ENCODE data around the gene CTRL.

DNA sequence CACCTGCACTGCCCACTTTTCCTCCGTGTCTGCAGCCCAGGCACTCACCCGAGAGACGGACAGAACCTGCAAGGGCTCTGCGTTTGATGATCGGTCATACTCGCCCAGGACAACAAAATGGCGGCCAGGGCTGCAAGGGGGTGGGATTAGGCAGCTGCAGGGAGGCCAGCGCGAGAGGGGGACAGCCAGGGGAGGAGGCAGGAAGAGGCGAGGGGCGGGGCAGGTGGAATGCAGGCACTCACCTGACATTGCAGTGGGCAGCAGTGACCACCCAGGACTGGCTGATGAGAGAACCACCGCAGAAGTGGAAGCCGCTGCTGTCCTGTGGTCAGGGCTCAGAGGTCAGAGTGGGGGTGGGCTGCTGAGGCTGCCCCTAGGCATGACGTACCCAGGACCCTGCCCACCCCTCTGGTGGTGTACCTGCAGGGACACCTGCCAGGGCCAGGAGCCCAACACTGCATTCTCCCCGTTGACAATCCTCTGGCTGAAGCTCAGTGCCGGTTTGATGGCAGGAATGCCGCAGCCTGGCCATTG, 917 bp downstream of the CTRL start:
- TF ChIP-seq, protein P1, sequence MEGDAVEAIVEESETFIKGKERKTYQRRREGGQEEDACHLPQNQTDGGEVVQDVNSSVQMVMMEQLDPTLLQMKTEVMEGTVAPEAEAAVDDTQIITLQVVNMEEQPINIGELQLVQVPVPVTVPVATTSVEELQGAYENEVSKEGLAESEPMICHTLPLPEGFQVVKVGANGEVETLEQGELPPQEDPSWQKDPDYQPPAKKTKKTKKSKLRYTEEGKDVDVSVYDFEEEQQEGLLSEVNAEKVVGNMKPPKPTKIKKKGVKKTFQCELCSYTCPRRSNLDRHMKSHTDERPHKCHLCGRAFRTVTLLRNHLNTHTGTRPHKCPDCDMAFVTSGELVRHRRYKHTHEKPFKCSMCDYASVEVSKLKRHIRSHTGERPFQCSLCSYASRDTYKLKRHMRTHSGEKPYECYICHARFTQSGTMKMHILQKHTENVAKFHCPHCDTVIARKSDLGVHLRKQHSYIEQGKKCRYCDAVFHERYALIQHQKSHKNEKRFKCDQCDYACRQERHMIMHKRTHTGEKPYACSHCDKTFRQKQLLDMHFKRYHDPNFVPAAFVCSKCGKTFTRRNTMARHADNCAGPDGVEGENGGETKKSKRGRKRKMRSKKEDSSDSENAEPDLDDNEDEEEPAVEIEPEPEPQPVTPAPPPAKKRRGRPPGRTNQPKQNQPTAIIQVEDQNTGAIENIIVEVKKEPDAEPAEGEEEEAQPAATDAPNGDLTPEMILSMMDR (IDR thresholded peaks at IDR 0.05) = no peak
- TF ChIP-seq SIN3A (IDR thresholded peaks at IDR 0.05; ENCODE audit: borderline replicate concordance, insufficient read depth, low read depth, low read length) (no peak), POLR2AphosphoS5 (IDR thresholded peaks at IDR 0.05; ENCODE audit: low read depth, low read length) (no peak)
- TF ChIP-seq, protein P2, sequence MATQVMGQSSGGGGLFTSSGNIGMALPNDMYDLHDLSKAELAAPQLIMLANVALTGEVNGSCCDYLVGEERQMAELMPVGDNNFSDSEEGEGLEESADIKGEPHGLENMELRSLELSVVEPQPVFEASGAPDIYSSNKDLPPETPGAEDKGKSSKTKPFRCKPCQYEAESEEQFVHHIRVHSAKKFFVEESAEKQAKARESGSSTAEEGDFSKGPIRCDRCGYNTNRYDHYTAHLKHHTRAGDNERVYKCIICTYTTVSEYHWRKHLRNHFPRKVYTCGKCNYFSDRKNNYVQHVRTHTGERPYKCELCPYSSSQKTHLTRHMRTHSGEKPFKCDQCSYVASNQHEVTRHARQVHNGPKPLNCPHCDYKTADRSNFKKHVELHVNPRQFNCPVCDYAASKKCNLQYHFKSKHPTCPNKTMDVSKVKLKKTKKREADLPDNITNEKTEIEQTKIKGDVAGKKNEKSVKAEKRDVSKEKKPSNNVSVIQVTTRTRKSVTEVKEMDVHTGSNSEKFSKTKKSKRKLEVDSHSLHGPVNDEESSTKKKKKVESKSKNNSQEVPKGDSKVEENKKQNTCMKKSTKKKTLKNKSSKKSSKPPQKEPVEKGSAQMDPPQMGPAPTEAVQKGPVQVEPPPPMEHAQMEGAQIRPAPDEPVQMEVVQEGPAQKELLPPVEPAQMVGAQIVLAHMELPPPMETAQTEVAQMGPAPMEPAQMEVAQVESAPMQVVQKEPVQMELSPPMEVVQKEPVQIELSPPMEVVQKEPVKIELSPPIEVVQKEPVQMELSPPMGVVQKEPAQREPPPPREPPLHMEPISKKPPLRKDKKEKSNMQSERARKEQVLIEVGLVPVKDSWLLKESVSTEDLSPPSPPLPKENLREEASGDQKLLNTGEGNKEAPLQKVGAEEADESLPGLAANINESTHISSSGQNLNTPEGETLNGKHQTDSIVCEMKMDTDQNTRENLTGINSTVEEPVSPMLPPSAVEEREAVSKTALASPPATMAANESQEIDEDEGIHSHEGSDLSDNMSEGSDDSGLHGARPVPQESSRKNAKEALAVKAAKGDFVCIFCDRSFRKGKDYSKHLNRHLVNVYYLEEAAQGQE (IDR thresholded peaks at IDR 0.05; ENCODE audit: insufficient read depth in 1 of 2, low read depth in 2 of 2, low read length in 1 of 2) = no peak
